ENCODE data around the gene GOLGA6L2. TPM values are rescaled to one million over a fixed set of nuclear protein-coding genes. Genes with fewer than 3 reads are reported as not detected.
A peak's percentile ranks its signal among the peaks of the same experiment; 100 is the strongest.

The GOLGA6L2 gene
- total RNA-seq, 4 donors from 2014 or later: not detected

DNA sequence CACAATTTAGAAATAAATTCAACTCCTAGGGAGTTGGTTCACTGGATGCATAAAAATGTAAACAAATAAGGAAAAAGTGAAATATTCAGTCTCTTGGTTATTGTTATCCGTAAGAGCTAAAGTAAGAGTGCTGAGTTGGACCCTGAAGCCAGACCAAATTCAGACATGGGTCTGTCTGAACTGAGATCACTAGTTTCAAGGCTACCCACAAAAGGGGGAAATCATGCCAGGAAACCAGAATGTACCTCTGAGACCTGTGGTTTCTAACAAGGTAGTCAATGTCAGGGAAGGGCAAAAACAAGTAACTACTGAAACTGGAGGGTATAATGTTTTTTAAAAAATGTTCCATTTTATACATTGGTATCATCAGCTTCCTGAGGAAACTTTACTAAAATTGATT, 35.2 kb upstream of the GOLGA6L2 start:
- intact Hi-C loops (cut with DNase I): no loop called here
- WGBS, 2 donors: 87 to 89% methylated on average over 1 of the region's 1 CpG
- TF ChIP-seq, protein P1, sequence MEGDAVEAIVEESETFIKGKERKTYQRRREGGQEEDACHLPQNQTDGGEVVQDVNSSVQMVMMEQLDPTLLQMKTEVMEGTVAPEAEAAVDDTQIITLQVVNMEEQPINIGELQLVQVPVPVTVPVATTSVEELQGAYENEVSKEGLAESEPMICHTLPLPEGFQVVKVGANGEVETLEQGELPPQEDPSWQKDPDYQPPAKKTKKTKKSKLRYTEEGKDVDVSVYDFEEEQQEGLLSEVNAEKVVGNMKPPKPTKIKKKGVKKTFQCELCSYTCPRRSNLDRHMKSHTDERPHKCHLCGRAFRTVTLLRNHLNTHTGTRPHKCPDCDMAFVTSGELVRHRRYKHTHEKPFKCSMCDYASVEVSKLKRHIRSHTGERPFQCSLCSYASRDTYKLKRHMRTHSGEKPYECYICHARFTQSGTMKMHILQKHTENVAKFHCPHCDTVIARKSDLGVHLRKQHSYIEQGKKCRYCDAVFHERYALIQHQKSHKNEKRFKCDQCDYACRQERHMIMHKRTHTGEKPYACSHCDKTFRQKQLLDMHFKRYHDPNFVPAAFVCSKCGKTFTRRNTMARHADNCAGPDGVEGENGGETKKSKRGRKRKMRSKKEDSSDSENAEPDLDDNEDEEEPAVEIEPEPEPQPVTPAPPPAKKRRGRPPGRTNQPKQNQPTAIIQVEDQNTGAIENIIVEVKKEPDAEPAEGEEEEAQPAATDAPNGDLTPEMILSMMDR (IDR thresholded peaks at IDR 0.05): no peak
- no peak for TF ChIP-seq POLR2A (IDR thresholded peaks at IDR 0.05)

DNA sequence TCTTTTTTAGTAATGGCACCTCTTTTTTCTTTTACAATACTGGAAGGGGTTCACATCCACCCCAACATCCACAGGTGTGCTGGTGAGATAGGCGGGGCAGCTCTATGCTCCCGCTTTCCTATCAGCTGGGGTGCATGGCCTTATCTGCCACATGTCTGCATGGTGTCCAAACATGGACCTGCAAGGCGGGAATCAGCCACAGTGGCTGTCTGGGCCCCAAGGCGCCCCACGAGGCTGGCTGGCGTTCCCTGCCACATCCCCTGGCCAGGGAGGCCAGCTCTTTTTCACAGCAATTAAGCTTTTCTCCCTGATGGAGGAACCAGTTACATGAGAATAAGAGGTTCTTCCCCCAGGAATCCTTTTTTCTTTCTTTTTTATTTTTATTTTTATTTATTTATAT, 30.9 kb upstream of the GOLGA6L2 start:
- WGBS, 2 donors: 80 to 83% methylated on average over 6 of the region's 6 CpGs
- TF ChIP-seq, protein P1 (IDR thresholded peaks at IDR 0.05): no peak
- TF ChIP-seq POLR2A (IDR thresholded peaks at IDR 0.05): no peak
- no peak for DNase-seq

More for the DNA sequence above, 35.2 kb upstream of the GOLGA6L2 start:
- no peak overlapping the region for H3K4me3 ChIP-seq (replicated peaks in 1 of 3)
- H3K36me3 ChIP-seq: no peaks in the 10 kb centered on the region
- no peak overlapping the region for H3K27ac ChIP-seq
- H3K27me3 ChIP-seq: no peaks in the 10 kb centered on the region
- no peaks in the 10 kb centered on the region for H3K9me3 ChIP-seq
- DNase-seq: no peak
- H3K4me1 ChIP-seq: no peaks in the 10 kb centered on the region

DNA sequence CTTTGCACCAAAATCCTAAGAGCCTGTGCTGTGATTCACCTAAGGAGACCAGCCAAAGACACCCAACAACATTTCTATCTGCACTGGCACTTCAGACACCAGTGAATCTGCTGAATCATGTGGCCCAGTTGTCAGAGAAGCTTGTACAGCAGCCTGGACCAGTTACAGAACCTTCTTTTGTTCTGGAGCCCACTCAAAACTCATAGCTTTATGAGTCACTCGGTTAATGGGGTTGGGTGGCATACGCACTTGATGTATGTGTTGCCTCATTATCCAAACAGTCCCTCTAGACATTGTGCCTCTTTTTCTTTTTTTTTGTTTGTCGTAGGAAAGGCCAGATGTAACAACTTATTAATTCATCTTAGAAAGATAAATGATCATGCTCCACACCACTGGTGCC, 25.6 kb upstream of the GOLGA6L2 start:
- TF ChIP-seq, protein P1 (IDR thresholded peaks at IDR 0.05): no peak
- 83 to 86% methylated on average over 3 of the region's 3 CpGs for WGBS, 2 donors
- Histone ChIP-seq H3K27me3 (no peaks in the 10 kb centered on the region), H3K36me3 (no peaks in the 10 kb centered on the region), H3K4me3 (replicated peaks in 1 of 3) (no peak overlapping the region), H3K4me1 (no peaks in the 10 kb centered on the region), H3K9me3 (no peaks in the 10 kb centered on the region), H3K27ac (no peak overlapping the region)
- no peak for DNase-seq
- intact Hi-C loops (cut with DNase I): no loop called here

More for the DNA sequence above, 30.9 kb upstream of the GOLGA6L2 start:
- intact Hi-C loops (cut with DNase I): no loop called here
- H3K4me3 ChIP-seq (replicated peaks in 1 of 3): no peak overlapping the region
- H3K27ac ChIP-seq: no peak overlapping the region
- no peaks in the 10 kb centered on the region for H3K4me1 ChIP-seq
- H3K27me3 ChIP-seq: no peaks in the 10 kb centered on the region
- no peaks in the 10 kb centered on the region for H3K9me3 ChIP-seq
- no peaks in the 10 kb centered on the region for H3K36me3 ChIP-seq

DNA sequence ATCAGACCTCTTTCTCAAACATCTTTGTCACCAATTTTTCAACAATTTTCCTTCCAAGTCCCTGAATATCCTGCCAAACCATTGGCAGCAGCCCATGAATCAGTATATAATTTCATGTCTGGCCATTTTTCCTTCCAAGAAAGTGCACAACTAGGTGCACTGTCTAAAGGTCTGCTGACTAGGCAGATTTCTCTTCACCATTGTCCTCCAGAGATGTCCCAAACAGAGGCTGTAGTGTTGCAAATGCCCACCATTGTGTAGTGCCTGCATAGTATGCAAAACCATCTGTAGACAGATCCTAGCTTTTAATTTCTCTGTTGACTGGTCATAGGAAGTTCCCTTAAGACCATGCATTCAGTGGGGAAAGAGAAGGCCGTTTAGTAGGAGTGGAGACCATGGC, 25.0 kb upstream of the GOLGA6L2 start:
- Histone ChIP-seq H3K27ac (no peak overlapping the region), H3K36me3 (no peaks in the 10 kb centered on the region), H3K9me3 (no peaks in the 10 kb centered on the region), H3K27me3 (no peaks in the 10 kb centered on the region), H3K4me3 (replicated peaks in 1 of 3) (no peak overlapping the region), H3K4me1 (no peaks in the 10 kb centered on the region)
- TF ChIP-seq, protein P1 (IDR thresholded peaks at IDR 0.05): no peak
- TF ChIP-seq POLR2A (IDR thresholded peaks at IDR 0.05): no peak
- DNase-seq: no peak
- intact Hi-C loops (cut with DNase I): no loop called here
- WGBS, 2 donors: 71 to 80% methylated on average over 1 of the region's 1 CpG

DNA sequence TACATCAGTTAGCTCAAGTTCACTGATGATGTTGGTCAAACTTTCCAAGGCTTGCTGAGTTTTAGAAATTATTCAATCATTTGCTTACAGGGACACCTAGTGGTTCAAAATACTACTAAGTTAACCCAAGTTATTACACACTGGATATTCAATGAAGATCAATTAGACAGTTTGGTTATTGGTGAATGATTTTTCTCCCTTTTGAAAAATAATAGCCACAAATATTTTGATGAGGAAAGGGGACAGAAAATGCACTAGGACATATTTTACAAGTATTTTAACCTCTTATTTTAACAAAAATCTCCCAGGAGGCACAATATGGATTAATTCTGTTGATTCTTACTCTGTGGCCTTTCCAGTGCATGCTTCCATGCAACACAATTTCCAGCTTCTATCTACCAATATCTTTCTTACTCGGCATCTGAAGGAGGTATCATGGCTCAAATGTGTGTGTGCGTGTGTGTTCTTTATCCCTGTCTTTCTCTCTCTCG, 20.1 kb upstream of the GOLGA6L2 start:
- no peak overlapping the region for H3K27ac ChIP-seq
- intact Hi-C loops (cut with DNase I): no loop called here

More for the DNA sequence above, 20.1 kb upstream of the GOLGA6L2 start:
- no peak for DNase-seq
- Histone ChIP-seq H3K9me3 (no peaks in the 10 kb centered on the region), H3K4me3 (replicated peaks in 1 of 3) (no peak overlapping the region), H3K36me3 (no peaks in the 10 kb centered on the region), H3K4me1 (no peaks in the 10 kb centered on the region), H3K27me3 (no peaks in the 10 kb centered on the region)
- TF ChIP-seq POLR2A (IDR thresholded peaks at IDR 0.05): no peak
- TF ChIP-seq, protein P1 (IDR thresholded peaks at IDR 0.05): peak in 4 of 6 experiments; percentile 9 to 37 (median 33)
- 81% methylated on average over 3 of the region's 3 CpGs for WGBS, 2 donors

Data from thyroid gland (tissue), 4 donors.